NCI-H1436 treated with DMSO at 0.1 percent for 48 hours (cell line): ENCODE results near the gene S100A12.

Source experiments
- DNase-seq: peaks from one replicate; lab custom pipeline; 2025; lab: John Stamatoyannopoulos, UW

The S100A12 gene

GRCh38 chr1:153397051-153397923 lies 21.9 kb upstream of the S100A12 start:
- no peak for DNase-seq

- DNase-seq = no peak
These were observed 21.0 kb upstream of the S100A12 start for GRCh38 chr1:153396461-153396860.

GRCh38 chr1:153395776-153396175 lies 20.4 kb upstream of the S100A12 start:
- DNase-seq = no peak

- DNase-seq = no peak
These were observed 19.8 kb upstream of the S100A12 start for GRCh38 chr1:153395136-153395685.

- no peak for DNase-seq
These were observed 19.0 kb upstream of the S100A12 start for GRCh38 chr1:153394391-153394790.

- no peak for DNase-seq
These were observed 18.5 kb upstream of the S100A12 start for GRCh38 chr1:153393926-153394325.

- no peak for DNase-seq
These were observed 17.4 kb upstream of the S100A12 start for GRCh38 chr1:153392822-153393221.

GRCh38 chr1:153392258-153392657 lies 16.8 kb upstream of the S100A12 start:
- DNase-seq = no peak

GRCh38 chr1:153390938-153391710 lies 15.7 kb upstream of the S100A12 start, which contains the start of gene S100A8:
Gene S100A8, minus strand, starts transcription at chr1:153391073. Its CDS starts 538 bp downstream, at chr1:153390535.
- no peak for DNase-seq

- no peak for DNase-seq
These were observed 14.8 kb upstream of the S100A12 start for GRCh38 chr1:153389973-153390879.

GRCh38 chr1:153389401-153389800 lies 14.0 kb upstream of the S100A12 start:
- no peak for DNase-seq

- no peak for DNase-seq
These were observed 12.4 kb upstream of the S100A12 start for GRCh38 chr1:153387785-153388184.

- DNase-seq = no peak
These were observed 11.6 kb upstream of the S100A12 start for GRCh38 chr1:153387001-153387400.

- DNase-seq = no peak
These were observed 11.1 kb upstream of the S100A12 start for GRCh38 chr1:153386500-153386901.

- no peak for DNase-seq
These were observed 9.6 kb upstream of the S100A12 start for GRCh38 chr1:153384958-153385580.

- no peak for DNase-seq
These were observed 5.3 kb upstream of the S100A12 start for GRCh38 chr1:153380711-153381110.

GRCh38 chr1:153379591-153379990 lies 4.2 kb upstream of the S100A12 start:
- no peak for DNase-seq

GRCh38 chr1:153374071-153374470 lies 1.4 kb downstream of the S100A12 start:
- no peak for DNase-seq

GRCh38 chr1:153372571-153372970 lies 2.9 kb downstream of the S100A12 start:
- DNase-seq = no peak

GRCh38 chr1:153371231-153371630 lies 4.2 kb downstream of the S100A12 start:
- no peak for DNase-seq

GRCh38 chr1:153370146-153370545 lies 5.3 kb downstream of the S100A12 start:
- no peak for DNase-seq
